Measurements from ENCODE around the gene NCKAP5.

NCKAP5 gene

GRCh38 chr2:133456156-133456555 is 112.1 kb downstream of the NCKAP5 start:
- no peak for DNase-seq

GRCh38 chr2:133453032-133453431 is 115.2 kb downstream of the NCKAP5 start:
- DNase-seq, result no peak

- no peak for DNase-seq
Observed at GRCh38 chr2:133452583-133452982, 115.7 kb downstream of the NCKAP5 start.

DNA sequence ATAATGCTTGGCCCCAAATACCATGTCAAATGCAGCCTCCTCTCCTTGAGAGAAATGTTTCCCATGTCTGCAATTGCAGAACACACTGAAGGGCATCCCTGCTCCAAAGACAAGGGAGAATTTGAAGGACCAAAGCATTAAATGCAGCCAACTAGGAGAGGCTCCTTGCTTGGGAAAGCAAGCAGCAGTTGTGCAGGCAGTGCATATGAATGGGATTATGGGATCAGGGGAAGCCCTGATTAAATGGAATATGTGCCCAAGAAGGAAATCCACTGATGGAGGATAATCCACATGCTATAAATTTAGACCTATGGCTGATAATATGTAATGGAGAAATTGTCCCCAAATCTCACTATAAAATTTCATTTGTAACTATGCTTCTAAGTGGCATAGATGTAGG is 116.1 kb downstream of the NCKAP5 start:
- DNase-seq, result no peak

DNA sequence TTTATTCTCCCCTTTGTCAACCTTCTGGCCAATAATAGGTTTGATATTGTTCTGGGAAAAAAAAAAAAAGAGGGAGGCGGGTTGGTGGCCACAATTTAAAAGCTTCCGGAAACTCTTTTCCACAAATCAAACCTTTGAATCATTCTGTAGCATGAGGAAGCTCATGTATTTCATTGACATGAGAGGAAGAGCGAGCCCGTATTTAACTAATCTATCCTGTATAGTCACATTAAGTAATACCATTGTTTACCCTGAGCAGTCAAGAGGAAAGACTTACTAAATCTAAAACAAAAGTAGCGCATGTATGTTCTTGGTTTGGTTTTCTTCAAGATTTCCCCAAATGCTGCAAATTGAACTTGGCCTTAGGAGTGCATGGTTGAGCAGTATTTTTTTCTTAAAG is 120.1 kb downstream of the NCKAP5 start:
- DNase-seq, result no peak

- DNase-seq, result no peak
Observed at GRCh38 chr2:133447303-133447702, 121.0 kb downstream of the NCKAP5 start.

GRCh38 chr2:133444465-133444864 is 123.8 kb downstream of the NCKAP5 start:
- no peak for DNase-seq

DNA sequence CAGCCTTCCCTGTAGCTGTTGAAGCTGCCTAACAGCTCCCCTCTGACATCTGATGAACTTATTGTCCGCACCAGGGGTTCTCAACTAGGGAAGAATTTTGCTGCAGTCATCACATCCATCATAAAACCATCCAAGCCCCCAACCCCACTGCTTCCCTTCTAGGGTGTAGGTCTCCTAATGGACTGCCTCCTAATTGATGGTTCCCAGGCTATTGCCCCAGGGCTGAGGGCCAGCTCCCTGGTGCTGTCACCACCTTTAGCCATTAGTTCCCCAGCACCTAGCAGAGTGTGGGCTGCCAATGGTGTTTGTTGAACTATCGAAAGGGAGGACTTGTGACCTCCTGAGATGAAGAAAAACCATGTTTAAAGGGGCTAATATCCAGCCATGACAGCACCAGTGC is 125.9 kb downstream of the NCKAP5 start:
- no peak for DNase-seq

- DNase-seq, result no peak
Observed at GRCh38 chr2:133439565-133439920, 128.7 kb downstream of the NCKAP5 start.

DNA sequence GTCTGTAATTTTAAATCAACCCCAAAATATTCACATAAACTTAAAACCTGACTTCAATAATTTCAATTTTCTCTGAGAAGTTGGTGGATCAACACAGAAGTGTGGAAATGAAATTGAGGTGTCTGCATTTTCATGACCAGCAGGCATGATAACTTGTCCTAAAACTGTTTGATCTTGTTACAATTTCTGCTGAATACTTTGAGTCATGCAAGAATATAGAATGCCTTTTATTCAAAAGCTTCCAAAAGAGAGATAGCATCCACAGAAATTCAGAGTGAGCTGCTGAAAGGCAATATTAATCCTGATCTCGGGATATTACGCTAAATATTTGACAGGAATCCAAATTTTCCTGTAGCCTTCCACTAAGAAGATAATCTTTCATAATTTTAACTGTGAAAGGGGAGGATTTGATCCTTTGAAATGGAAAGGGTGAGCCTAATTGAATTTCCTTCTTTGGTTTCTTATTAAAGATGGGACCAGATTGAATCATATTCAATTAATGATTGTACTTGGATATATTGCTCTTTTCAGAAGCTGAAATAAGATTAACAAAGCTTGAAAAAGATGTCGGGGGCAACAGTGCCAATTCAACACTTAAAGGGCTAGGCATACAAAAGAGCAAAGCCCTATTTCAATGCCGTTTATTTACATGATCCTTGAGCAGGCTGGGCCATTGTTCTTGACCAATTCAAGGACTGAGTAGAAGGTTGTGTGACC is 129.3 kb downstream of the NCKAP5 start:
- no peak for DNase-seq

- DNase-seq, result no peak
Observed at GRCh38 chr2:133438026-133438425, 130.2 kb downstream of the NCKAP5 start.

DNA sequence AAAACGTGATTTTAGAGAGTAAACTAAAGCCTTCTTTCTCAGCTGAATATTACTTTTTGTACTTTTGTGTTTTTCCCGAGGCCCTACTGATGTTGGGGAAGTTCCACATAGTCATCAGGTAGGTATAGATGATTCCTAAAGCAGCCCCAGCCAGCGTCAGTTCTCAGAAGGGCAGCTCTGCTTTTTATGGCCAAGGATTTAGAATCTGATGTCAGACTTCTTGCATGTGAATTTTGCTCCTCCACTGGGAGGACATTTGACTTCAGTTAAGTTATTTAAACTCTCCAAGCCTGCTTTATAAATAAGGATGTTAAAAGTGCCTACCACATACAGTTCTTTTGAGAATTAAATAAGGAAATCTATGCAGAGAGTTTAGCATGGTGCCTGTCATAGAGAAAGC is 130.8 kb downstream of the NCKAP5 start:
- no peak for DNase-seq

GRCh38 chr2:133434959-133435668 is 133.1 kb downstream of the NCKAP5 start:
- DNase-seq, result no peak

DNA sequence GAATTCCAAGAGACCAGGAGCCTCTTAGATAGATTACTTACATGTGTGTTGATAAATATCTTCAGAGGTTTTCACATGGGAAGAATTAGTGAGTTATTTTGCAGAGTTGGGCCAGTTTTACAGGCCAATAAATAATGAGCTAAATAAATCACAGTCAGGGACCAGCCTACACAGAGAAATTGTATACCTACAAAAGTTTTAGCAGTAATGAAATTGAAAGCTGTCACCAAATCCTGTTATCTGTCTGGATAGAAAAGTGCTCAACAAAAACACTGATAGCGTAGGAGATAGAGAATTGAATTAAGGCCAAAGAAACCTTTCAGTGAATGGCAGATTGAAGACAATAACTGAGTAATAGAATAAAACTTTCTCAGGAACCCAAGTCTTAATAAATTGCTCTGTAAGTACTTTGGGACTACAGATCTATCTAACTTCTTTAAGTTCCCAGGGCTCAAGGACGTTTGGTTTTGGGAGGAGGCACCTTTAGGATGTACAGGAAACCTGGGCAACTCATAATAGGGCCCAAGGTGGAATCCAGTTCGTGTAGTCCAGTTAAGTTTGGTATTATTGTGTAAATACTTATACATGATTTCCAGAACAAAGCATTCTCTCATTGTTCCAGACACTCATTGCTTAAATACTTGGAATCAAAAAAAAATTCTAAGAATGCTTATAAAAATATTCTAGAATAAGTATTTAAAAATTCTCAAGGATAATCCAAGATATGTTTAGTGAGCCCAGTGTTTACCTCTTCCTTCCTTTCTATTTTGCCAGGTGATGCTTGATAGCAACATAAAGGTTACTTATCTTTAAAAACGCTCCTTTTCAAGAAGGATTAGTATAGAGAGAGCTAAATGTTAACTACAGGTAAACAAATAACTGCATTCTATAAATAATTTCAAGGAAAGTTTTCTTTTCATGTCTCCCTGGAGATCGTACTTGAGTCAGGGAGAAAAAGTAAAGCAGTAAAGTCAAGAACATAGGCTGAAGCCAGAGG is 134.5 kb downstream of the NCKAP5 start:
- no peak for DNase-seq

DNA sequence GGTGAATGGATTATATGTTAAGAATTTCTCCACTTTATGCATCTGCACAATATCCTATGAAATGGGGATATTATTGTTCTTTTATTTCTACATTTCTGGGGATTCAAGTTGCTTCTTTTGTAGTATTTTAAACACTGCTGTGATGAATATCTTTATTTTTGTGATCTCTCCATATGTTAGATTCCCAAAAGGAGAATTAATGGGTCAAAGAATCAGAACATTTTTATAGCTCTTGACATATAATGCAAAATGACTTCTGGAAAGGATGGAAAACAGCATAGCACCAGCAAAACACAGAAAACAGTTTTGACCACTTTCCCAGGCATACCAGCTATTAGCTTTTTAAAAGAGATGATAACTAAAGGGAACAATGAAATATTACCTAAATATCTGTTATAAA is 135.5 kb downstream of the NCKAP5 start:
- no peak for DNase-seq

GRCh38 chr2:133431289-133431688 is 137.0 kb downstream of the NCKAP5 start:
- no peak for DNase-seq

DNA sequence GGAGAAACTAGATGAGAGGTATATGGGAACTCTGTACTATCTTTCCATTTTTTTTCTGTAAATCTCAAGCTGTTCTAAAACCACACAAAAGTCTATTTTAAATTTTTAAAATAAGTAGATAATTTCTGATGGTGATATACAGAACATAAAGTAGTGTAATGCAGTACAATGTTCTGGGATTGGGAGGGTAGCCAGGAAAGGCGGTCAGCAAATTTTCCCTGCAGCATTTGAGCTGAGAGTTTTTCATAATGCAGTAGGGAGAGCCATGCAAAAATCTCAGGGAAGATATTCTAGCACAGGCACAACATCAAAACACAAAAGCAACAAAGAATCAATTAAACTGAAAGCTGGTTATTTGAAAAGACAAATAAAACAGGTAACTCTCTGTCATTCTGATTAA is 141.5 kb downstream of the NCKAP5 start:
- DNase-seq, result no peak

DNA sequence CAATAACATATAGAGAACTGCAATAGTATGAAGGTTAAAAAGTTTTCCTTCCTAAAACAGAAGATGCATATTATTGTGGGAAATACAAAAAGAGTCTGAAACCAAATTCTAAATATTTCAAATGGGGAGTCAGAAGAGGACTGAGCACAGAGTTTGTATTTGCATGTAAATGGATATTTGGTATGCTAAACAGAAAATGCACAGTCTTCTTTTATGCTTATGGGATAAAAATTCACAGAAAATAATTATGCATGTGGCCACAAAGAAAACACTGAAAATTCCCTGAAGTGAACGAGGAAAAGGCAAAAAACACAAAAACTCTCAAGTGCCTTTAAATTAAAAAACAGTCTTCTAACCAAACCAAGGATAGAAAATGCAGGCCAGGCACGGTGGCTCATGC is 142.7 kb downstream of the NCKAP5 start:
- no peak for DNase-seq

DNA sequence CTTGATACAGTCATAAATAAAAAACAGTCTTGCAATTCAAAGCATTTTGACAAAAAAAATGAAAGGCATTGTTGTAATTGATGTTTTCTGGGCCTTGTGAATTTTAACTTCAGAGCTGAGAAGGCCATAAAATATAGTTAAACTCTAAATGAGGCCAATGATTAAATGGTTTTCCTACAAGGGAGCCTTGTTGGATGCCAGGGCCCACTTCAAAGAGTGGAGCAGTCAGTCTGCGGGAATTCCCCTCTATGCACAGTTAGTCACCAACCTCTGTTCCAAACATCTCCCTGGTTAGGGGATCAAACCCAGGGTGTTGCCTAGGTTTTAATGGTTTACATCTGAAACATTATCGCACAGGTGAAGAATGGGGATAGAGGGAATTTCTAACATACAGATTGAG is 143.4 kb downstream of the NCKAP5 start:
- no peak for DNase-seq

DNA sequence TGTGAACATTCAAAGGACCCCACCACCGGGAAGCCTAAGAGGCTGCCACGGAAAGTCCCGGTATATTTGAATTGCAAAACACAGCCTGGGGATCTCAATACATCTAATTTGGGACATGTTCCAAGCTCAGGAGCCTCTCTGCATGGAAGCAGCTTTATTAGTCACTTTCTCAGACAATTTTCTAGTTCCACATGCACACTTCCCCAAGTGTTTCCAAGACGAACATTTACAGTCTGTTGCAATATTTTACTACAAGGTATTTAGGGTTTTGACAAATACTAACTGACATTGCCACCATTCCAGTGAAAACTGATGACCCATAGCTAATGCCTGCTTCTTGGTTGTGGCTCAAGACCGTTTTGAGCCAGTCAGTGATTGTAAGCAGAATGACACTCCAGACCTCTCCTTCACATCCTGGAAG is 145.3 kb downstream of the NCKAP5 start:
- DNase-seq, result no peak

GRCh38 chr2:133421516-133422324 is 146.5 kb downstream of the NCKAP5 start:
- no peak for DNase-seq

DNA sequence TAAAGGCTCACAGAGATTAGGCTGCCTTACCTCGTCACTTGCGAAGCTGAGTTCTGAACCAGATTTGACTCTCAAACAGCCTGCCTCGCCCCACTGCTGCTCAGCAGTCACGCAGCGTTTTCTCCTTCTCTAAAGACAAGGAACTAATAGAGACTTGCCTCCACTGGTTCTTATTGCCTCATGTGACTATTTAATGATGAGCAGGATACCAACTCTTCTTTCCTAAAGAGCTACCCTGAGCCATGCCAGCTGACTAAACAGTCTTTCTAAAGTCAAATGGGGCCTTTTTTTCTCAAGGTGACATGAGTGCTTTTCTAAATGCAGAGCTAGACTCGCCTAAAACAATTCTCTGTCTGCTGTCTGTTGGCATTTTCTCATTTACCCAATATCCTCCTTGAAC is 147.5 kb downstream of the NCKAP5 start:
- DNase-seq, result no peak

- DNase-seq, result no peak
Observed at GRCh38 chr2:133418671-133419070, 149.6 kb downstream of the NCKAP5 start.

Measured in activated naive CD4-positive, alpha-beta T cell treated with Interleukin-2 at 50 U/mL for 16 hours (primary cell).